ENCODE results near the gene C10orf88.
"Not testable (repeated sequence)": the region's sequence is repeated elsewhere in the genome, so short reads cannot be mapped to it uniquely, and the experiment has no call there.

The C10orf88 gene

GRCh38 chr10:122957474-122957873 is 3.4 kb upstream of the C10orf88 start:
- no peak for DNase-seq

GRCh38 chr10:122955892-122956291 is 1.9 kb upstream of the C10orf88 start:
- no peak for DNase-seq

GRCh38 chr10:122954731-122955050 is 664 bp upstream of the C10orf88 start:
- DNase-seq, result no peak

DNA sequence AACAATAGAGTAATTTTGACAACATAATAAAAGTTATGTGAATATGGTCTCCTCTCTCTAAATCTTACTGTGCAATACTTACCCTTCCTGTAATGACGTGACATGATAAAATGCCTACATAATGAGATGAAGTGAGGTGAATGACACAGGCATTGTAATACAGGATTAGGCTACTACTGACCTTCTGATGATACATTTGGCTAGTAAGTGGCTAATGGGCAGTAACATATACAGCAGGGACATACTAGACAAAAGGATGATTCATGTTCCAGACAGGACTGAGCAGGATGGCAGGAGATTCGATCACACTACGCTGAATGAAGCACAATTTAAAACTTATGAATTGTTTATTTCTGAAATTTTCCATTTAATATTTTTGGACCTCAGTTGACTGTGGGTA is 4.7 kb downstream of the C10orf88 start:
- DNase-seq, result no peak

DNA sequence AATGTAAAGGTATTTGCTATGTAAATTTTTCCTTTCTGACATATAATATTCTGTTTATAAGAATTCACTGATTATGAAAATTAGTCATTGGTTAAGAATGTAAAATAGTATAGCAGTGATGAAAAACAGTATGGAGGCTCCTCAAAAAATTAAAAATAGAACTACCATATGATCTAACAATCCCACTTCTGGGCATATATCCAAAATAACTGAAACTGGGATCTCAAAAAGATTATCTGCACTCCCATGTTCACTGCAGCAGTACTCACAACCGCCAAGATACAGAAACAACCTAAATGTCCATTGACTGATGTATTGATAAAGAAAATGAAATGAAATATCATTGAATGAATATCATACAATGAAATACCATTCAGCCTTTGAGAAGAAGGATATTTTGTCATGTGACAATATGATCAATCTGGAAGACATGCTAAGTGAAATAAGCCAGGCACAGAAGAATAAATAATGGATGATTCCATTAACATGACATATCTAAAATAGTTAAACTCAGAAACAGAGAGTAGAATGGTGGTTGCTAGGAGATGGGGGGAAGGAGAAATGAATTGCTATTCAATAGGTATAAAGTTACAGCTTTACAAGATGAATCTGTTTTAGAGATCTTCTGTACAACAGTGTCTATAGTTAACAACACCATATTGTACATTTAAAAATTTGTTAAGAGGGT is 14.0 kb downstream of the C10orf88 start:
- DNase-seq, result no peak

GRCh38 chr10:122939133-122939855 is 14.7 kb downstream of the C10orf88 start:
- DNase-seq, result no peak

DNA sequence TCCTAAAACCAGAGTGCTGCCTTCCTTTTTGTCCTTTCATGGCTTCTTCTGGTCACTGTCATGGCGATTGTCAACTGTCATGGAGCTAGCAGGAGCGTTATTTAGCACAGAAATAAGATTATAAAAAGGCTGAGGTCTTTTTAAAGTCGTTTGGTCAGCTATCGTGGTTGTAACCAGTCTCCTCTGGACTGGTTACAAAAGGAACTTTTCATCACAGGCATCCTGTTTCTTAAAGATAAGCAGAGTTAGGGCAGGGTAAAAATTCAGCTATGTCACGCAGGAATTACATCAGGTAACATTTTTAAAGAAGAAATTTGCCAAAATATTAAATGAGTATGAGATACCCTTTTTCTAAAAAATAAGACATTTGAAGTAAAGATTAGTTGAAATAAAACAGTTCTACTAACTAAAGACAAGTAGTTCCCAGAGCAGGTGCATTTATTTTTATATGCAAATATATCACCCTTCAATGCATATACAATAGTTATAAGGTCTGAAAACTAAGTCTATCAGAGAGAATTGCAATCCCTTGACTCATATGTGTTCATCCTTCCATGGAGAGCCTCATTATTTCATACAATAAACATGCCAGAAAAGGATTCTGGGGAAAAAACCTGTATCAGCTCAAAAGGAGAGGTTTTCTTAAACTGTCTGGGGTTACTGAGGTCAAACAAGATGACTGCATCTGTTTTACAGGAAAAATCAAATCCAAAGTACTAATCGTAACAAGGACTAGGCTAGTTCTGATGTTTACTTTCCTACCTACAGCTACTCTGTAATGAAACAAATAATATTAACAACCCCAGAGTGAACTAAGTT is 22.7 kb downstream of the C10orf88 start:
- no peak for DNase-seq

GRCh38 chr10:122930140-122930539 is 23.9 kb downstream of the C10orf88 start:
- no peak for DNase-seq

DNA sequence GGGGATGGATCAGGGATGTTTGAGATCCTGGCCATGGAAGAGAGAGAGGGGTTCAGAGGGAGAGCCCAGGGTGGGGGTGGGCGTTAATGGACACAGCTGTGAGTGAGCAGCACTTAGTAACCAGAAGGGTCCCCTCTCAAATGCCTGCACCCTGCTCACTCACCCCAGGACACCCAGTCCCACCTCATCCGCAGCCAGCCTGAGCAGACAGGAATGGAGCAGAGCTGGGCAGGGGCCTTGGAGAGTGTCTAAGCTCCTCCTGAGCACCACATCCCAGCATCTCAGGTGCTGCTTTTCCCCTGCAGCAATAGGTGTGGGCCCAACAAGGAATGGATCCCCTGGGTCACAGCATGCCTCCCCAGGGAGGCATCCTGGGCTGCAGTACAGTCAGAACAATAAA is 38.3 kb downstream of the C10orf88 start:
- no peak for DNase-seq

- peak; percentile 61 to 62 for DNase-seq
Observed at GRCh38 chr10:122911889-122912484, 42.0 kb downstream of the C10orf88 start.

DNA sequence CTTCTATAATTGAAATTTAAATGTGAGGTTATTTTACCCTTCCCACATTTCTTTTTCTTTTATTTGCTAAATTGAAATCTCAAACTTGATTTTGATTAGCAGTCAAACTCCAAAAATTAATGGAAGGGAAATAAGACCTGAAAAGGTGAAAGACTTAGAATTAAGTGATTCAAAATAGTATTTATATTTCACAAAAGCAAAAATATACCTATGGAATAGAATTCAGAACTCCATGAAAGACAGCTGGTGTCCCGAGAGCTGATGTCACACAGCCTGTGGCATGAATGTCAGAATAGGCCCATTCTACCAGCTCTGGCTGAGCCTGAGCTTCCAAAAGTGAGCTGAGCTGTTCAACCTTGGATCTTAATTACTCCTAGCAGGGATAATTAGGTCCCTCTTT is 43.7 kb downstream of the C10orf88 start, which contains the start of gene FAM24A:
FAM24A (plus strand) TSS at position 301 of the 400 bp plus-strand sequence. CDS start 1,025 bp downstream, outside the sequence.
- DNase-seq, result no peak

DNA sequence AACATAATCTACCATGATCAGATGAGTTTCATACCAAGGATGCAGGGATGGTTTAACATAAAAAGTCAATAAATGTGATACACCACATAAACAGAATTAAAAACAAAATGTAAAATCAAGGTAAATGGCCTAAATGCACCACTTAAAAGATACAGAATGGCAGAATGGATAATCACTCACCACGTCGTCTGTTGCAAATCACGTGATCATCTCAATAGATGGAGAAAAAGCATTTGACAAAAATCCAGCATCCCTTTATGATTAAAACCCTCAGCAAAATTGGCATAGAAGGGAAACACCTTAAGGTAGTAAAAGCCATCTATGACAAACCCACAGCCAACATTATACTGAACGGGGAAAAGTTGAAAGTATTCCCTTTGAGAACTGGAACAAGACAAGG is 50.2 kb downstream of the C10orf88 start:
- not testable (repeated sequence) for DNase-seq

DNA sequence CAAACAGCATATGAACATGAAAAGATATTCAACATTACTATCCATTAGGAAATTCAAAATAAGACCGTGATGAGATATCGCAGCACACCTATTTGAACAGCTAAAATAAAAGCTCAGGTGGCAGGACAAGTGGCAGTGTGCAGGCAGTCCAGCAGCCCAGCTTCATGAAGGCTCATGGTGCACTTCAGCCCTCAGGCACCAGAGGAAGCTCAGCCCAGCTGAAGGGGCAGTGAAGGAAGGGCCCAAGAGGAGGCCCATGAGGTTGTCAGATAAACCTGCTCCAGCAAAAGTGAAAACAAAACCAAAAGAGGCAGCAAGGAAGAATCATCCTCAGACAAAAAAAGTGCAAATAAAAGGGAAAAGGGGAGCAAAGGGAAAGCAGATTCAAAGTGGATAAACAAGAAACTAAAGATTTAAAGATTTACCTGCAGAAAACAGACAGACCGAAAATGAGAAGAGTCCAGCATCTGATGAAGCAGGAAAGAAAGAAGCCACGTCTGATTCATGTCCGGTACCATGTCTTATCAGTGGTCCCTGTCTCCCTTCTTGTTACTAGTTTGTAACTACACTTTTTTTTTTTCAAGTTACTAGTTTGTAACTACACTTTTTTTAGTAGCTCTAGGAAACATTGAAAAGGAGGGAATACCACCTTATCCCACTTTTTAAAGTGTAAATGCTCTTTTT is 59.6 kb downstream of the C10orf88 start:
- no peak for DNase-seq

DNA sequence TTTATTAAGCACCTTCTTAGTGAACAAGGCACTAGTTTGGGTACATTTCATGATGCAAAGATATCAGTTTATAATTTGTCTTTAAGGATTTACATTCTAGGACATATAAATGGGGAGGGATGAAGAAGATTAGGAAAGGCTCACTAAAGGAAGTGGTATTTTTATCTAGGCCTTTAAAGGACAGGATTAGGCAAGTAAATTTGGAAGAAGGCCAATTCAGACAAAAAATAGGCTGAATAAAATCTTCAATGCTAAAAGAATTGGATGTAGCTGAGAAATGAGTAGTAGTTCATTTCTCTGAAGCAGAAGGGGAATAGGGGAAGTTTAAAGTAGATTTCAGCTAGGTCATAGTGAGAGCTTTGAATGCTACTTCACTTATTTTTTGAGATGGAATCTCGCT is 69.9 kb downstream of the C10orf88 start:
- no peak for DNase-seq

DNA sequence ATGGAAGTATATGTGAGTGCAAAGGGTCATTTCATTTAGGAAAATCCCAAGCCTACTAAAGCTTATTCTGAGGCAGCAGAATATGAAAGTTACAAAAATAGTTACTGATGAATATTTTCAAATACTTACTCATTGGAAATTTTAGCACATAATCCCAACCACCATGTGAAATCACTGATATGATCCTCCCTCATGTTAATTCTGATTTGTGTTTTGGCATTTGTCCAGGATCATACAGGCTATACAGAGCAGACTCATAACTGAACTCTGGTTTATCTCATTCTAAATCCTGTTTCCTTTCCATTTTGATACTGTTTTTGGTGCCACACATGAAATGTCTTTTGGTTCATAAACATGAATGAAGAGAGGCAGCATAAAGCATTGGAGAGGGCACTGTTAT is 71.3 kb downstream of the C10orf88 start:
- no peak for DNase-seq

Measured in stimulated activated CD4-positive, alpha-beta T cell treated with anti-CD3 and anti-CD28 coated beads, Interleukin-2, amount 100 ng/mL, for 24 hours (primary cell).